GM19452 (cell line): ENCODE data around the gene SMYD3.

Experiments used
- ATAC-seq: cut with Tn5 transposase; IDR thresholded peaks from one replicate; pipeline ENCODE4 v1.9.1; 2021; ENCODE audit not compliant: unreplicated experiment

SMYD3 gene

GRCh38 chr1:246221485-246222255, 285.4 kb downstream of the SMYD3 start:
- ATAC-seq = no peak

GRCh38 chr1:246220495-246221065, 286.5 kb downstream of the SMYD3 start:
- ATAC-seq = no peak

GRCh38 chr1:246219508-246220030, 287.5 kb downstream of the SMYD3 start:
- ATAC-seq = no peak

- no peak for ATAC-seq
Observed at GRCh38 chr1:246218686-246219085, 288.4 kb downstream of the SMYD3 start.

GRCh38 chr1:246216906-246217305, 290.2 kb downstream of the SMYD3 start:
- ATAC-seq = no peak

GRCh38 chr1:246215510-246215903, 291.6 kb downstream of the SMYD3 start:
- no peak for ATAC-seq

- peak; percentile 99 for ATAC-seq
Observed at GRCh38 chr1:246214708-246215509, 292.2 kb downstream of the SMYD3 start.

GRCh38 chr1:246213947-246214346, 293.1 kb downstream of the SMYD3 start:
- no peak for ATAC-seq

- no peak for ATAC-seq
Observed at GRCh38 chr1:246213502-246213901, 293.6 kb downstream of the SMYD3 start.

- no peak for ATAC-seq
Observed at GRCh38 chr1:246213036-246213435, 294.0 kb downstream of the SMYD3 start.

- no peak for ATAC-seq
Observed at GRCh38 chr1:246212013-246212412, 295.1 kb downstream of the SMYD3 start.

GRCh38 chr1:246210756-246211155, 296.3 kb downstream of the SMYD3 start:
- no peak for ATAC-seq

- no peak for ATAC-seq
Observed at GRCh38 chr1:246208105-246208504, 299.0 kb downstream of the SMYD3 start.

- ATAC-seq = no peak
Observed at GRCh38 chr1:246203180-246203579, 303.9 kb downstream of the SMYD3 start.

- no peak for ATAC-seq
Observed at GRCh38 chr1:246200738-246201137, 306.3 kb downstream of the SMYD3 start.

- no peak for ATAC-seq
Observed at GRCh38 chr1:246200225-246200624, 306.9 kb downstream of the SMYD3 start.

GRCh38 chr1:246199086-246199645, 307.9 kb downstream of the SMYD3 start:
- ATAC-seq = no peak

GRCh38 chr1:246198115-246198816, 308.8 kb downstream of the SMYD3 start:
- no peak for ATAC-seq

- no peak for ATAC-seq
Observed at GRCh38 chr1:246197076-246197475, 310.0 kb downstream of the SMYD3 start.

GRCh38 chr1:246195296-246195695, 311.8 kb downstream of the SMYD3 start:
- ATAC-seq = no peak

- no peak for ATAC-seq
Observed at GRCh38 chr1:246193537-246193936, 313.5 kb downstream of the SMYD3 start.
